GM12873 (cell line): ENCODE measurements around the gene DCXR.

Source experiments
- TF ChIP-seq, protein P1 (sequence below): IDR thresholded peaks from 2 replicates; pipeline ENCODE4 v1.5.1; 2012; ENCODE audit warnings: low read depth, mild to moderate bottlenecking, moderate library complexity, low read length, control low read depth; ENCODE audit not compliant: insufficient read depth; ENCODE audit errors: missing control alignments

DCXR gene

DNA sequence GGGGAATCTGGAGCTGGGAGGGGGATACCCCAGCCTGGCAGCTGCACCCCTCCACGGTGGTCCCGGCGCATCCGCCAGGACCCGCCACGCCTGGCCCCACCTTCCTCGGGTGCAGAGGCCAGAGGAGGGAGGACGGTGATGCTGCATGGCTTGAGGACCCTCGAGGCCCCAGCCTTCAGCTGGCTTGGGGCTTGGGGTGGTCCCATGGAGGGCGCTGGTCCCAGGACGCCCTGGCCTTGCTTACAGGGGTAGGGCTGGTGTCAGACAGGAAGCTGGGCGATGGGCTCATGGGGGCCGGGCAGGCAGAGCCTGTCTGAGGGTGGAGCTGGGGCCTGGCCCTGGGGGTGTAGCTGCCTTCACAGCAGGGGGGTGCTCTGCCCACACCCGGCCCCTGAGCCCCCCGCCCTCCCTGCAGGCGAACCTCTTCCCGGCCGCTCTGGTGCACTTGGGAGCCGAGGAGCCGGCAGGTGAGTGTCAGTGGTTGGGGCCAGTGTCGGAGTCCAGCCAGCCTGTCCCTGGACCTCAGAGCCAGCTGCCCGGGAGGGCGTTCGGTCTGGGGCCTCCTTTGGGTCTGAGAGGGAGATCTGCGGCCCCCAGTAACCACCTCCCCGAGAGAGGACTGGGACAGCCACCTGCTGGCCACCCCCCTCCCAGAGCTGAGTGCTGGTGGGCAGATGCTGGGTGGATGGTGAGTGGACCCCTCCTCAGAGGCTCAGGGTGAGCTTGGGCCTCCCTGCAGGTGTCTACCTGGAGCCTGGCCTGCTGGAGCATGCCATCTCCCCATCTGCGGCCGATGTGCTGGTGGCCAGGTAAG, 21.2 kb downstream of the DCXR start:
- TF ChIP-seq, protein P1, sequence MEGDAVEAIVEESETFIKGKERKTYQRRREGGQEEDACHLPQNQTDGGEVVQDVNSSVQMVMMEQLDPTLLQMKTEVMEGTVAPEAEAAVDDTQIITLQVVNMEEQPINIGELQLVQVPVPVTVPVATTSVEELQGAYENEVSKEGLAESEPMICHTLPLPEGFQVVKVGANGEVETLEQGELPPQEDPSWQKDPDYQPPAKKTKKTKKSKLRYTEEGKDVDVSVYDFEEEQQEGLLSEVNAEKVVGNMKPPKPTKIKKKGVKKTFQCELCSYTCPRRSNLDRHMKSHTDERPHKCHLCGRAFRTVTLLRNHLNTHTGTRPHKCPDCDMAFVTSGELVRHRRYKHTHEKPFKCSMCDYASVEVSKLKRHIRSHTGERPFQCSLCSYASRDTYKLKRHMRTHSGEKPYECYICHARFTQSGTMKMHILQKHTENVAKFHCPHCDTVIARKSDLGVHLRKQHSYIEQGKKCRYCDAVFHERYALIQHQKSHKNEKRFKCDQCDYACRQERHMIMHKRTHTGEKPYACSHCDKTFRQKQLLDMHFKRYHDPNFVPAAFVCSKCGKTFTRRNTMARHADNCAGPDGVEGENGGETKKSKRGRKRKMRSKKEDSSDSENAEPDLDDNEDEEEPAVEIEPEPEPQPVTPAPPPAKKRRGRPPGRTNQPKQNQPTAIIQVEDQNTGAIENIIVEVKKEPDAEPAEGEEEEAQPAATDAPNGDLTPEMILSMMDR: no peak

DNA sequence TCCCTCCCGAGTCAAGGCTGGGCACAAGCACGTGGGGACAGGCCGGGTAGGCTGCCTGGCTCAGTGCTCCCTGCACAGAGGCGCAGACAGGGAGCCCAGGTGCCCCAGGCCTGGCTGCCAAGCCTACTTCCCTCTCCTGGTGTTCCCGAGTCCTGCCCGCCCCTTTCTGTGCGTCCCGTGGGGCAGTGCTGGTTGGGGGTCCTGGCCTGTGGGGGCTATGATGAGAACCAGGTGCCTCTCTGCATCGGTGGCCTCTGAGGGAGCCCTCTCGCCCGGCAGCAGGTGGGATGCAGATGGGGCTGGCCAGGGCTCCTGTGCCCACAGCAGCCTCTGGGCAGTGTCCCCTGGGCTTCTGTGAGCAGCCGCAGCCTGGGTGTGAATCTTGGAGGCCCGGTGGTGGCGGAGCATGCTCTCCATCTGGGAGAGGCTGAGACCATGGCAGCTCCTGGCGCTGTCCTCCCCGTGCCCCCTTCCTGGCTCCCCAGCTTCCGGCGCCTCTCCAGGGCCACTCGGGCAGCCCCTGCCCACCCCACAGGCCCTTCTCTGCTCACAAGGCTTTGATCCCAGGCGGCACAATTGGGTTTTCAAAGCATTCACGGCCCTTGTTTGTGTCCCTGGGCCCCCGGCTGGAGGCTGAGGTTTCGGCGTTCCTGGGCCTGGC, 22.1 kb downstream of the DCXR start:
- TF ChIP-seq, protein P1: no peak

DNA sequence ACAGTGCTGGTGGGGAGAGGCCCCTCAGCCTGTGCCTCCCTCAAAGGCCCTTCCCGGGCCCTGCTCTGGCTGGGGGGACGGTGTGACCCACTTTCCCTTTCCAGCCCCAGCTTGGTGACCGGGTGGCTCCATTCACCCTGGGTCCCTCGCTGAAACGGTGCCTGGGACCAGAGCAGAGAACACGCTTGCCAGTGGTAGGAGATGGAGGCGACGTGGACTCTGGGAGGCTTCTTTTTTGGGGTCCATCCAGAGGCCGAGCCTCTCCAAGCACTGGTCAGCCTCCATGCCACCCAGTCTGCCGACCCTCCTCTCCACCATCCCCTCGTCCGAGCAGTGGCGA, 22.6 kb downstream of the DCXR start:
- TF ChIP-seq, protein P1: no peak

DNA sequence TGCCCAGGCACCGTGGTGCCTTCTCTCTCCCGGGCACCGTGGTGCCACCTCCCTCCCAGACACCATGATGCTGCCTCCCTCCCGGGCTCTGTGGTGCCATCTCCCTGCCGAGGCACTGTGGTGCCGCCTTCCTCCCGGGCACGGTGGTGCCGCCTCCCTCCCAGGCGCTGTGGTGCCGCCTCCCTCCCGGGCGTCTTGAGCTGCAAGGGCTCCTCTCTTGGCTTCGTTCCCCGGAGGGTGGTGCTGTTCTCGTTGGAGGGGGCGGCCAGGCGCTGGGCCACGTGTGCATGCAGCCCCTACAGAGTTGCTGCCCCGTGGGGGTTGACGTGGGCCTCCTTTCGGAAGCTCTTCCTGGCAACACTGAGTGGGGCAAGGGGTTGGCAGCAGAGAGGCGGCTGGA, 23.1 kb downstream of the DCXR start:
- TF ChIP-seq, protein P1: no peak

DNA sequence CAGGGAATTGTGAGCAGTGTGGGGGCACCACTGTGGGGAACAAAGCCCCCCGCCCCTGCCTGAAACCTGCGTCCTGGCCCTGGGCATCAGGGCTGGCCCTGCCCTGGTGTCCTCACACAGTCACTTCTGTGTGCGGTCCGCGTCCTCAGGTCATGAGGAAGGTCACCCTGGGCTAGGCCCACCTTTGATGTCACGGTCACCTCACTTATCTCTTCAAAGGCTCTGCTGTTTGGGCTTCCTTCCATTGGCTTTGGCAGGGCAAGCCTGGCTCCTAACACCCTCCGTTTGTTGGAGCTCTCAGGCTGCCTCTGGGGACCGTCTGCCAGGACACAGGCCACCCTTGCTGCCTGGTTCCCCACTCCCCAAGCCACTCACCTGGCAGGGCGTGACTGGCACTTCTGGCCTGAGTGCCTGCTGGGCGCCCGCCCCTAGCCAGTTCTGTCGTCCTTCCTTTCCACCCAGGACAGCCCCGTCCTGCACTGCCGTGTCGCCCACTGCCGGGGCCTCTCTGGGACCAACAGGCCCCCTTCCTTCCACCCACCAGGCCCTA, 23.6 kb downstream of the DCXR start:
- TF ChIP-seq, protein P1: no peak

DNA sequence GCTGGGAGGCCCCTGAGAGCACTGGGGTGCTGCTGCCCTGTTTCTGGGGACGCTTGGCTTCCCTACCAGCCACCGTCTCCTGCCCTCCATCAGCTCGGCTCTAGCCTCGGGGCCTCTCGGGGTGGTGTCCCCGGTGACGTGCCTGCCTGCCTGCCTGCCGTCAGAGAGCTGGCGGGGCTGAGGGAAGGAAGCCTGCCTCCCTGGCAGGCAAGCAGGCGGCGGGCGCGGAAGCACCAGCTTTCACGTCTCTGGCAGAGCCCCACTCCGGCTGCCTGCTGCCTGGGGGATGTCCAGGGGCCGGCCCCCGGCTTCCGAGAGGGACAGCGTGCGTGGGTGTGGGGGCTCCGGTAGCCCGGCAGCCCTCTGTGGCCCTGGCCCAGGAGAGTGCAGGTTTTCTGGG, 24.2 kb downstream of the DCXR start:
- TF ChIP-seq, protein P1: no peak

DNA sequence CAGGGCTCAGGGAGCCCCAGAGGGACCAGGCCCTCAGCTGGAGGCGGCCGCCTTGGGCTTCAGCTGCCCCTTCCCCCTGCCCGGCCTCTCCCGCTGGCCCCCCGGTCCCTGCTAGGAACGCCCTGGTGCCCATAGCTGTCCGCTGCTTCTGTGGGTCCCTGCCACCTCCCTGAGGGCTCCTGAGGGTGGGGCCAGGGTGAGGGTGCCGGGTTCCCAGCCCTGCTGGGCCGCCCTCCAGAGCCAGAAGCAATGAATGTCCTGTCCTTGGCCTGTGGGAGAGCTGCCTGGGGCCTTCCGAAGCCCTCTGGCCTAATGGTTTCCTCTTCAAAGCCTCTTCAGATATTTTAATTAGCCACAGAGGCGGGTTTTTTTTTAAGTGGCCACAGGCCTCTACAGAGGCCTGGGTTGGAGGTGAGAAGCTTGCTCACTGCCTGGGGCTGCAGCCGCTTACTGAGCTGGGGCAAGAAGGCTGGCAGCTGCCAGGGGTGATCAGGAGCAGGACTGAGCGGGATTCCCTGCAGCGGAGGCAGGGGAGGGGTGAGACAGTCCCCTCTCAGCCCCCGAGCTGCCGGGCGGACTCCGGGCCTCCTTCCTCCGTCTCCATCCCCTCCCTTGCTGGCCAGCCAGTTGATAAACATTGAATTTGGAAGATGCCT, 24.7 kb downstream of the DCXR start:
- TF ChIP-seq, protein P1: no peak
